ENCODE measurements around the gene PHF23.

DNA sequence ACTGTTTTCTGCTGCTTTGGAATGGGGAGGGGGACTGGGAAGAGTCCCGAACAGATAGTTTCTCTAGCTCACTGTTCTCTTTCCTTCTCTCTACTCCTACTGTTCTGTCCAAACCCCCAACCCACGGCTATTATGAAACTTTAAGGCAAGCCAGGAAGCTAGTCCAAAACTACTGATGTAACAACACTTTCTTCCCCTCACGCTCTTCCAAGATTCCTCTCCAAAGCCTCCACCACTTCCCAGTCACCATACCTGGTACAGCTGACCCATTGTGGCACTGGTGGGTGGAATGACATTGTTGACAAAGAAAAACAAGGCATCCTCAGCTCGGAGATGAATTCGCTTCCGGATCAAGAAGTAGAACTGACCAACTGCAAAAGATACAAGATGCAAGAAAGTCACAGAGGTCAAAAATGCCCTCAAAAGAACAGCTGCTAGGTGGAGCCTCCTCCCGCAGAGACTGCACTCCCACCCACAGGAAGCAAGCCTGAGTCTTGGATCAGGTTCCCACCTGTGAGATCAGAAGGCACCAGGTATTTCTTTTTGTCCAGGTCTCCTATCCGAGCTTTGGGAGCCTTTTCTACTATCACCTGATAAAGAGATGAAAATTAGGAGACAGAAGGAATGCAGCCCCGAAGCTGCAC, 2.0 kb upstream of the PHF23 start:
- TF ChIP-seq, protein P1, sequence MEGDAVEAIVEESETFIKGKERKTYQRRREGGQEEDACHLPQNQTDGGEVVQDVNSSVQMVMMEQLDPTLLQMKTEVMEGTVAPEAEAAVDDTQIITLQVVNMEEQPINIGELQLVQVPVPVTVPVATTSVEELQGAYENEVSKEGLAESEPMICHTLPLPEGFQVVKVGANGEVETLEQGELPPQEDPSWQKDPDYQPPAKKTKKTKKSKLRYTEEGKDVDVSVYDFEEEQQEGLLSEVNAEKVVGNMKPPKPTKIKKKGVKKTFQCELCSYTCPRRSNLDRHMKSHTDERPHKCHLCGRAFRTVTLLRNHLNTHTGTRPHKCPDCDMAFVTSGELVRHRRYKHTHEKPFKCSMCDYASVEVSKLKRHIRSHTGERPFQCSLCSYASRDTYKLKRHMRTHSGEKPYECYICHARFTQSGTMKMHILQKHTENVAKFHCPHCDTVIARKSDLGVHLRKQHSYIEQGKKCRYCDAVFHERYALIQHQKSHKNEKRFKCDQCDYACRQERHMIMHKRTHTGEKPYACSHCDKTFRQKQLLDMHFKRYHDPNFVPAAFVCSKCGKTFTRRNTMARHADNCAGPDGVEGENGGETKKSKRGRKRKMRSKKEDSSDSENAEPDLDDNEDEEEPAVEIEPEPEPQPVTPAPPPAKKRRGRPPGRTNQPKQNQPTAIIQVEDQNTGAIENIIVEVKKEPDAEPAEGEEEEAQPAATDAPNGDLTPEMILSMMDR (conservative IDR thresholded peaks at IDR 0.05; ENCODE audit: low read depth, low read length) = no peak
- no peak for TF ChIP-seq EZH2 (IDR thresholded peaks at IDR 0.05; ENCODE audit: borderline replicate concordance, low read depth, low read length, poor library complexity, severe bottlenecking)

Measured in A673 (cell line).